K562 (cell line): Measurements from ENCODE around the gene IL25. TPM values are rescaled to one million over a fixed set of nuclear protein-coding genes. Genes with fewer than 3 reads are reported as not detected.

Source experiments
- ATAC-seq: fragments of 200-7000 bp; cut with Tn5 transposase; 3 replicates; pipeline ENCODE4 v1.9.1; 2020; ENCODE audit warnings: moderate library complexity
- BruUV-seq: library from RNA; stranded (reverse); fragments of 400-500 nt; replicated peaks from 2 replicates; lab custom pipeline; 2021; lab: Mats Ljungman, UMichigan
- CTCF ChIA-PET: fragments of 300-600 bp; formaldehyde crosslinking; extraction: SDS; loops from one replicate; lab custom pipeline; 2021; ENCODE audit warnings: low intra/inter-chr PET ratio; lab: Yijun Ruan, JAX
- POLR2A ChIA-PET: fragments of 300-600, 350-650 bp; sonication (Branson Sonifier 250); formaldehyde crosslinking; extraction: SDS; loops from one replicate; lab custom pipeline; 2021; ENCODE audit warnings: antibody characterized with exemption, inconsistent platforms; lab: Yijun Ruan, JAX
- DNase-seq, 4 experiments: peaks; one replicate each; pipeline versions ENCODE4 v3.0.0 to v3.0.0-alpha.2; 2011 to 2018; ENCODE audit warnings: low spot score in 3 of 4, mixed read lengths in 3 of 4; ENCODE audit errors: extremely low read depth in 1 of 4
- FAIRE-seq: peaks from 2 replicates; lab custom pipeline; 2011; peaks lifted over from hg19 to GRCh38; lab: Jason Lieb, UNC
- H2AFZ ChIP-seq: 2 replicates; pipeline ENCODE4 v1.6.0; 2011; ENCODE audit warnings: low read depth, low read length, control low read depth, inconsistent platforms
- H3K27ac ChIP-seq: fragments of 200-600 bp; 3 replicates; pipeline ENCODE4 v1.8.0; 2011; ENCODE audit warnings: low read depth, mild to moderate bottlenecking, control low read depth, inconsistent platforms, low read length, moderate library complexity, mixed read lengths; ENCODE audit errors: extremely low read depth
- H3K27me3 ChIP-seq, 2 experiments: fragments of 300-600 bp in 1 of 2; 2 replicates in 1 of 2; 3 replicates in 1 of 2; pipeline versions ENCODE4 v1.6.0 to v1.8.0; 2011; ENCODE audit warnings: inconsistent platforms in 2 of 2, low read length in 2 of 2, mild to moderate bottlenecking in 1 of 2, mixed read lengths in 1 of 2, moderate library complexity in 1 of 2; ENCODE audit not compliant: control insufficient read depth in 2 of 2, insufficient read depth in 2 of 2
- H3K36me3 ChIP-seq: fragments of 300-600 bp; 3 replicates; pipeline ENCODE4 v1.8.0; 2011; ENCODE audit warnings: mild to moderate bottlenecking, low read length, inconsistent platforms; ENCODE audit not compliant: control insufficient read depth, insufficient read depth
- H3K4me1 ChIP-seq, 2 experiments: fragments of 200-600 bp in 1 of 2; replicated peaks in 1 of 2; 2 replicates in 1 of 2; 3 replicates in 1 of 2; pipeline versions ENCODE4 v1.5.1 to v1.8.0; 2011; ENCODE audit warnings: inconsistent platforms in 2 of 2, low read length in 2 of 2, mild to moderate bottlenecking in 1 of 2, mixed read lengths in 1 of 2, moderate library complexity in 1 of 2; ENCODE audit not compliant: control insufficient read depth in 2 of 2, insufficient read depth in 2 of 2
- H3K4me2 ChIP-seq: 2 replicates; pipeline ENCODE4 v1.6.1; 2011; ENCODE audit warnings: low read length, control low read depth, inconsistent platforms, mixed read lengths; ENCODE audit not compliant: insufficient read depth
- H3K4me3 ChIP-seq: fragments of 200-600 bp; sonication (generic), shearing (Covaris generic); 2 replicates; pipeline ENCODE4 v1.5.1; 2016; ENCODE audit warnings: control low read depth, inconsistent platforms
- H3K79me2 ChIP-seq: fragments of 200-600 bp; 3 replicates; pipeline ENCODE4 v1.8.0; 2011; ENCODE audit warnings: low read length, inconsistent platforms; ENCODE audit not compliant: control insufficient read depth, insufficient read depth
- H3K9ac ChIP-seq, 2 experiments: 2 replicates each; pipeline versions ENCODE4 v1.6.0 to v1.6.1; 2011; ENCODE audit warnings: low read depth in 2 of 2, low read length in 2 of 2, control low read depth in 1 of 2, inconsistent platforms in 1 of 2, mild to moderate bottlenecking in 1 of 2, mixed read lengths in 1 of 2; ENCODE audit not compliant: insufficient read depth in 1 of 2
- H3K9me1 ChIP-seq: one replicate; pipeline ENCODE4 v1.6.0; 2011; ENCODE audit warnings: inconsistent platforms, mild to moderate bottlenecking, low read length, moderate library complexity; ENCODE audit not compliant: control insufficient read depth, insufficient read depth
- H3K9me3 ChIP-seq: replicated peaks from 2 replicates; pipeline ENCODE4 v1.5.1; 2011; ENCODE audit warnings: low read depth, low read length, inconsistent platforms; ENCODE audit not compliant: control insufficient read depth, insufficient read depth
- H4K20me1 ChIP-seq: replicated peaks from 2 replicates; pipeline ENCODE4 v1.6.1; 2011; ENCODE audit warnings: low read length, inconsistent platforms, mixed read lengths; ENCODE audit not compliant: control insufficient read depth, insufficient read depth
- FUS ChIP-seq: fragments of 200-400 bp; formaldehyde crosslinking; optimal IDR thresholded peaks from 2 replicates; pipeline ENCODE3; 2017; ENCODE audit warnings: low read depth, low read length
- HDAC8 ChIP-seq: fragments of 450-650 bp; IDR thresholded peaks from 2 replicates; pipeline ENCODE4 v1.6.1; 2016; ENCODE audit warnings: mild to moderate bottlenecking, missing genetic modification characterization, moderate library complexity, missing compliant biosample characterization
- KLF10 ChIP-seq: fragments of 250-450 bp; sonication (Bioruptor Pico); IDR thresholded peaks from 2 replicates; pipeline ENCODE4 v1.6.1; 2021; ENCODE audit warnings: matching md5 sums
- PCBP2 ChIP-seq: fragments of 200-400 bp; formaldehyde crosslinking; IDR thresholded peaks from 2 replicates; pipeline ENCODE4 v1.6.1; 2018; ENCODE audit warnings: low read length, low read depth, mild to moderate bottlenecking, moderate library complexity; ENCODE audit not compliant: poor library complexity, severe bottlenecking
- THAP12 ChIP-seq: fragments of 250-450 bp; sonication (Bioruptor Pico); IDR thresholded peaks from 2 replicates; pipeline ENCODE4 v1.9.0; 2021; ENCODE audit warnings: mild to moderate bottlenecking, inconsistent platforms
- WGBS: fragments of 100-300 bp; shearing (Covaris generic); methylation state at CpG from one replicate; pipeline ENCODE4 v1.1.6; 2016; ENCODE audit warnings: low coverage, mixed read lengths; ENCODE audit not compliant: insufficient coverage; ENCODE audit errors: missing lambda C conversion rate; 5-methylcytosine and 5-hydroxymethylcytosine counted together
- in situ Hi-C: fragments of 300-500 bp; cut with MboI; formaldehyde crosslinking; loops from 4 replicates; pipeline ENCODE4 v1.15.0; 2018; ENCODE audit warnings: inconsistent platforms, mixed read lengths
- intact Hi-C: fragments of 100-400 bp; cut with micrococcal nuclease; formaldehyde crosslinking; loops from 2 replicates; pipeline ENCODE4 v1.14.2; 2022
- polyA plus RNA-seq, 8 experiments: library from polyadenylated mRNA; depleted of rRNA in 4 of 8; stranded (reverse) in 5 of 8; unstranded in 3 of 8; fragments of >200 nt; fragmentation: Nextera tagmentation in 2 of 8; fragmentation: Illumina TruSeq in 1 of 8; extraction: Ambion mirVana in 2 of 8; extraction: Trizol in 1 of 8; gene quantifications; 2 replicates each; pipeline versions ENCODE4 v1.2.1 to v1.2.3, GENCODE V29; 2011 to 2014; ENCODE audit warnings: inconsistent platforms in 1 of 8, missing spikeins in 1 of 8
- total RNA-seq, 7 experiments: library from RNA; depleted of rRNA in 6 of 7; stranded (reverse); fragments of >200 nt in 6 of 7; fragmentation: Illumina TruSeq in 2 of 7; extraction: Trizol in 2 of 7; gene quantifications; 2 replicates each; pipeline versions ENCODE4 v1.2.1 to v1.2.3, GENCODE V29; 2011 to 2021; ENCODE audit warnings: low replicate concordance in 1 of 7

Gene IL25
- total and polyA plus RNA-seq, 9 of the 15 experiments (the other 6 are each of a cell fraction or from before 2014, with no cell fraction given), result not detected

GRCh38 chr14:23384364-23385080, 11.9 kb downstream of the IL25 start:
- H2AFZ ChIP-seq, result no peak overlapping the region
- TF ChIP-seq KLF10 (no peak), FUS (no peak), THAP12 (CRISPR knock-in tag) (no peak), PCBP2 (no peak), HDAC8 (tag) (no peak)
- H3K79me2 ChIP-seq, result no peaks in the 10 kb centered on the region
- no peak overlapping the region for H3K27ac ChIP-seq
- H3K9ac ChIP-seq, result no peak overlapping the region
- FAIRE-seq, result no peak
- no peaks in the 10 kb centered on the region; the same call in 1 of the 2 replicates for H4K20me1 ChIP-seq
- no peaks in the 10 kb centered on the region for H3K9me3 ChIP-seq
- H3K36me3 ChIP-seq, result no peaks in the 10 kb centered on the region
- ChIA-PET CTCF (no interaction called here), POLR2A (interaction anchor here (0.7 to 1.6 kb wide), 5 partner anchors 10 to 1117 kb away, joined by 3 to 5 read pairs (median 5); no protein-coding TSS in a partner anchor)
- DNase-seq, result no peak
- peaks cover 0 to 16% of the 10 kb centered on the region in 2 experiments; a peak in 2 of 5 replicates for H3K4me1 ChIP-seq
- H3K9me1 ChIP-seq, result no peaks in the 10 kb centered on the region
- intact Hi-C loops (no loop called here), in situ Hi-C loops (loop anchor here (10.0 kb wide), 1 partner anchor 120 kb away; no protein-coding TSS in a partner anchor)
- no peak overlapping the region for H3K4me2 ChIP-seq
- ATAC-seq, result no peak
- peaks cover 16 to 59% of the 10 kb centered on the region in 2 experiments; a peak in 4 of 5 replicates for H3K27me3 ChIP-seq
- BruUV-seq, result no TSS peak
- 14% methylated on average over 14 of the region's 29 CpGs for WGBS
- no peak overlapping the region for H3K4me3 ChIP-seq
